HG03159 (cell line): Measurements from ENCODE around the gene CTNNA1.
"Not testable (repeated sequence)": the region's sequence is repeated elsewhere in the genome, so short reads cannot be mapped to it uniquely, and the experiment has no call there.

Experiments used
- ATAC-seq: cut with Tn5 transposase; IDR thresholded peaks from one replicate; pipeline ENCODE4 v1.9.1; 2021; ENCODE audit warnings: mild to moderate bottlenecking, moderate library complexity; ENCODE audit not compliant: unreplicated experiment

The CTNNA1 gene

GRCh38 chr5:138889994-138890393, 136.8 kb downstream of the CTNNA1 start:
- ATAC-seq, result no peak

- ATAC-seq, result no peak
These were observed 137.4 kb downstream of the CTNNA1 start for GRCh38 chr5:138890644-138891043.

GRCh38 chr5:138895918-138896317, 142.7 kb downstream of the CTNNA1 start:
- no peak for ATAC-seq

- no peak for ATAC-seq
These were observed 145.1 kb downstream of the CTNNA1 start for GRCh38 chr5:138898299-138898698.

GRCh38 chr5:138898742-138899141, 145.5 kb downstream of the CTNNA1 start:
- no peak for ATAC-seq

DNA sequence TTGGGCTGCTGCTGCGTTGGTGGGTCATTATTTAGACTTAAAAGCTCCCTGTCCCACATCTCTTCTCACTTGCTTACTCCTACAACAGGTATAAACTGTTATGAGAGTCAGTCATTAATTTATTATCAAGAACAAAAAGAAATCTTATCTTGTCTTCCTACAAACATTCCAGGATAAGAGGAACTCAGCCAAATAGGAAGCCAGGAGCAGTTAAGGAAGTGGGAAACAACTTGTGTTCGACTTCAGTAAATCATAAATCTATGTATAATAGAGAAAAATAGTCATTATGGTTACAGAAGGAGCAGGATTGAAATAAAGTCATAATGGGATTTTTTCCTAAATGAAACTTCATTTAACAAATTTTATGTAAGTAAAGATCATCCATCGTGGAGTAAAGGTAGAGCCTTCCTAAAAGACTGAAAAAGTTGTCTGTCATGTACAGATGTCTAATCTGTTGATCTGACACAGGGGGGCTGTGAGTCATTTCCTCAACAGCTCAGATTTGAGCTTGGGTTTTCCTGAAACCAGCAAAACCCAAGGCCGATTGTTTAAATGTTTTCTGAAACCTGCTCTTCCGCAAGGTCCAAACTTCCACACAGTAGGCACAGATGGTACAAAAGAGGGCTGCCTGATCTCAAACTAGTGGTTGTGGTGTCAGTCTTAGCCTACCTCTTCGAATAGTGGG, 147.2 kb downstream of the CTNNA1 start:
- no peak for ATAC-seq

DNA sequence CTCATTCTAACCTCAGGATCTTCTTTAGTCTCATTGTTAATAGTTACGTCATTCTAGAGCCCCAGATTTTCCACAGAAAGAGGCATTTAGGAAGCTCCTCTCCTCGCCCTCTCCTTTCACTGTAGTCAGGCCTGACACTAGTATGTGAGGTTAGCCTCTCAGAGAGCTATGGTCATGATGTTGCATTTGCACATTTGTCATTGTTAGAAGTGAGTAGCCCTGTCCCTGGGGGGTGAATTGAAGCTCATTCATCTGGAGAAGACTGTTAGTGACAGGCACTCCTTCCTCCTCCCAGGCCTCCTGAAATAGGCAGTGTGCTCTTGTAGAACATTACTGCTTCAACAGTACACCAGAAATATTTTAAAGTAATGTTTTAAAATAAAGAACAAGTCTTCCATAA, 148.5 kb downstream of the CTNNA1 start:
- no peak for ATAC-seq

- no peak for ATAC-seq
These were observed 150.0 kb downstream of the CTNNA1 start for GRCh38 chr5:138903130-138903775.

DNA sequence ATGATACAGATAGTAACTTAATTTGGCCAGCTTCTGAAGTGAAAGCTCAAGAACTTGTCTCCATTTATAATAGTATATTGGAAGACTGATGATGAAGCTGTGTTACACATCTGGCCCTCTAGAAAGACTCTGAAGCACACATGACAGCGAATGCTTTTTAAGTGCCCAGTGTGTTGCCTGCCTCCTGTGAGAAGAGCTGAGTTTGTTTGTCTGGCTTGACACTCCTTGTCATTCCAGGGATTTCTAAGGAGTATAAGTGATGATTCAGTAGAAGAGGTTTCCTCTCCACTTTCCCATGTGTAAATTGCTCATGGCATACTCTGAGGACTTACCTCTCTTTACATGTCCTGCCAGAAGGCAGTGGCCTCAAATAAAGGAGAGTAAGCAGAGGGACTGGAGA, 152.3 kb downstream of the CTNNA1 start:
- no peak for ATAC-seq

- ATAC-seq, result no peak
These were observed 156.5 kb downstream of the CTNNA1 start for GRCh38 chr5:138909734-138910133.

- ATAC-seq, result no peak
These were observed 157.4 kb downstream of the CTNNA1 start for GRCh38 chr5:138910546-138911185.

DNA sequence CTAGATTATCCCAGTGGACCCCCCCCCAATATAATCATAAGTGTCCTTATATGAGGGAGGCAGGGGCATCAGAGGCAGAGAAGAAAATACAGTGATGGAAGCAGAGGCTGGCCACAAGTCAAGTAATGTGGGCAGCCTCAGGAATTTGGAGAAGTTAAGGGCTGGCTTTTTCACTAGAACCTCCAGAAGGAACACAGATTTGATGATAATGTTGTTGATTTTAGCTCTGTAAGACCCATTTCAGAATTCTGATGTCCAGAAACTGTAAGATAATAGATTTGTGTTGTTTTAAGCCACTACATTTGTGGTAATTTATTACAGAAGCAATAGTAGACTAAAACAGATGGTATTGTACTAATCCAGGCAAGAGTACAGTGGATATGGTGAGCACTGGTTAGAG, 158.2 kb downstream of the CTNNA1 start:
- ATAC-seq, result no peak

- no peak for ATAC-seq
These were observed 158.9 kb downstream of the CTNNA1 start for GRCh38 chr5:138912093-138912492.

- no peak for ATAC-seq
These were observed 160.5 kb downstream of the CTNNA1 start for GRCh38 chr5:138913773-138914172.

- no peak for ATAC-seq
These were observed 161.1 kb downstream of the CTNNA1 start for GRCh38 chr5:138914338-138914737.

DNA sequence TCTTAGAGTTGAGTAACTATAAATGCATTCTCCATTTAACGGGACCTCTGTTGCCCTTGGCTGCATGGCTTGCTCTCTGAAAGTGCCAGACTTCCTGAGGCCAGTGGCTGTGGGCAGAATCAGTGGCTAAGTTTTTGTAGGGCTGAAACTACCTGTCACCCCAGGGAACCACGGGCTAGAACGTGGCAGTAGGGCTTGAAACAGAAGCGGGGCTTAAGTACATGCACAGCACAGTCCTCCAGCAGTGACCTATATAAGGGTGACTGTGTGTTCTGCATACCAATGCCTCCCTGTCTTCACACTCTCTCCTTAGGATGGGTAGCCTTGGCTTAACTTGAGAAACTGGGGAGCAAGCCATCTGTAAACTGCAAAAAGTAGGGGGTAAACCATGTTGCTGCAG, 165.5 kb downstream of the CTNNA1 start:
- ATAC-seq, result no peak

DNA sequence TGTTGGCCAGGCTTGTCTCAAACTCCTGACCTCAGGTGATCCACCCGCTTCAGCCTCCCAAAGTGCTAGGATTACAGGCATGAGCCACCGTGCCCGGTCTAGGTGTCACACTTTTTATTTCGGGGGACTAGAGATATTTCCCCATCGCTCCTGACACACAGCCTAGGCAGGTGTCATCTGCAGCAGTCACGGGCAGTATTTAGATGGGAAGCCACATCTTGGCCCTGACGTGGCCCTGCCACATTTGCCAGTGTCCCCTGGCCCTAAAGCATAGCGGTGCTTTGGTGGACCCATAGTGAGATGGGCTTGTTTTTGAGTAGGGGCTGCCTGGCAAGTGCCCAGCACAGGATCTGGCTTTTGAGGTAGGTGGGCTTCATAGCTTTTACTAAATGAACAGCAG, 167.0 kb downstream of the CTNNA1 start:
- no peak for ATAC-seq

GRCh38 chr5:138921362-138921761, 168.1 kb downstream of the CTNNA1 start:
- ATAC-seq, result not testable (repeated sequence)

GRCh38 chr5:138922494-138922893, 169.3 kb downstream of the CTNNA1 start:
- no peak for ATAC-seq

DNA sequence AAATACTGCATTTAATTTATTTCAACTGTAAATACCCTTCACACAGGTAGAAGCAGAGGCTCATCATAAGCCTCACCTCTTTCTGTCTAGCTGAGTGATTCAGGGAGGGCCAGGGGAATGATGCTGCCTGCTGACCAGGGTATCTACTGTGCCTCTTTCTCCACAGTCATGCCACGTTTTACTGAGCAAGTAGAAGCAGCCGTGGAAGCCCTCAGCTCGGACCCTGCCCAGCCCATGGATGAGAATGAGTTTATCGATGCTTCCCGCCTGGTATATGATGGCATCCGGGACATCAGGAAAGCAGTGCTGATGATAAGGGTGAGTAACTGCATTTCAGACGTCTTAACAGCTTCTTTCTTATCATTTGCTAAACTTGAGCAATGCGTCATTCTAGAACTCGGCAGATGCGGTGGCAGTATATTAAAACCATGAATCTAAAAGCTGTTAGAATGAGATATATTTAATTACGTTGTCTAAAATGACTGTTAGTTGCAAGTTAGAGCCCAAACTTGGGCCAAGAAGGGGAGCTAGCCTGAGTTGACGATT, 171.9 kb downstream of the CTNNA1 start:
- ATAC-seq, result no peak

DNA sequence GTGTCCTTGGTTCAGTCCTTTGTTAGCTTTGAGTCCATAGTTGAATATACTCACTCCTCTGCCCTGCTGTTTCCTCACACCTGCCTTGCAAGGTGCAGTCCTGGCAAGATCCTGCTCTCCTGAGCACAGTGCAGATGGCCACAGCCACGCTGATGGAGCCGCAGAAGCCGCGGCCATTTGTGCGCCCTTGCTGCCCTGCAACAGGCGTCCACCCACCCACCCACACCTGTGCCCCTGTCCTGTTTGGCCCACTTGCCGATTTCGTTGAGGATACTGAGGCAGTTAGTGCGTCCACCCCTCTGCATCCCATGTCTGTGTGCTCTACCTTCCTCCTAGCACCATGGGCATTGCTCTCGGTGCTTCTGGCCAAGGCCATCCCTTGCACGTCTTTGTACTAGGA, 173.0 kb downstream of the CTNNA1 start:
- ATAC-seq, result no peak
